ENCODE results near the gene LRR1. TPM values are rescaled to one million over a fixed set of nuclear protein-coding genes. Genes with fewer than 3 reads are reported as not detected.

The LRR1 gene

Small RNA genes within 50 kb of the gene (small RNA-seq; reads per million reads assigned to genes)
- not detected for gene AL139099.3 (ENCODE audit: insufficient read depth)
- not detected for gene AL139099.4 (ENCODE audit: insufficient read depth)
- not detected for gene RF00019 (ENCODE audit: insufficient read depth)
- not detected for gene RNA5SP384 (ENCODE audit: insufficient read depth)
